Memory B cell (primary cell): ENCODE results near the gene ATN1.

Experiments
- ATAC-seq: fragments of 150-1000 bp; cut with Tn5 transposase; 2 replicates; pipeline ENCODE4 v1.10.0; 2021; ENCODE audit warnings: low read depth, mild to moderate bottlenecking, moderate library complexity
- DNase-seq, 2 donors: peaks; one replicate each; pipeline ENCODE4 v3.0.0; 2022; ENCODE audit warnings: low spot score in 2 of 2
- H3K27ac Mint-ChIP-seq: one replicate; pipeline ENCODE4 v1.8.0; 2022; ENCODE audit warnings: mild to moderate bottlenecking, moderate library complexity, mixed read lengths
- H3K27me3 Mint-ChIP-seq: one replicate; pipeline ENCODE4 v1.8.0; 2022; ENCODE audit warnings: mixed read lengths
- H3K36me3 Mint-ChIP-seq: one replicate; pipeline ENCODE4 v1.8.0; 2022; ENCODE audit warnings: mild to moderate bottlenecking, mixed read lengths
- H3K4me1 Mint-ChIP-seq: one replicate; pipeline ENCODE4 v1.8.0; 2022; ENCODE audit warnings: mixed read lengths
- H3K4me3 Mint-ChIP-seq: one replicate; pipeline ENCODE4 v1.8.0; 2022; ENCODE audit warnings: mild to moderate bottlenecking, moderate library complexity, mixed read lengths
- H3K9me3 Mint-ChIP-seq: one replicate; pipeline ENCODE4 v1.8.0; 2022; ENCODE audit warnings: mixed read lengths

Gene ATN1

GRCh38 chr12:6941782-6942181 lies 14.0 kb downstream of the ATN1 start:
- Mint-ChIP-seq H3K36me3 (peaks cover 4% of the 10 kb centered on the region), H3K27me3 (no peaks in the 10 kb centered on the region), H3K4me3 (no peak overlapping the region), H3K27ac (peak overlapping the region; percentile 100), H3K4me1 (peaks cover 31% of the 10 kb centered on the region), H3K9me3 (no peaks in the 10 kb centered on the region)
- ATAC-seq (no peak), DNase-seq (no peak)

GRCh38 chr12:6942331-6942665 lies 14.5 kb downstream of the ATN1 start:
- Mint-ChIP-seq H3K27ac (peak overlapping the region; percentile 100), H3K9me3 (no peaks in the 10 kb centered on the region), H3K4me3 (no peak overlapping the region), H3K27me3 (no peaks in the 10 kb centered on the region), H3K36me3 (peaks cover 4% of the 10 kb centered on the region), H3K4me1 (peaks cover 32% of the 10 kb centered on the region)
- DNase-seq (no peak), ATAC-seq (no peak)

GRCh38 chr12:6943389-6943721 lies 15.6 kb downstream of the ATN1 start:
- H3K9me3 Mint-ChIP-seq, result no peaks in the 10 kb centered on the region
- H3K27me3 Mint-ChIP-seq, result no peaks in the 10 kb centered on the region
- peak; percentile 59 for ATAC-seq

GRCh38 chr12:6943722-6944380 lies 16.1 kb downstream of the ATN1 start, which contains the start of the genes C12orf57 and RNU7-1:
Gene C12orf57 (plus strand): TSS chr12:6944022. CDS start chr12:6944122, 100 bp downstream.
Gene RNU7-1 (plus strand): TSS chr12:6943816.
- Mint-ChIP-seq H3K36me3 (peaks cover 4% of the 10 kb centered on the region), H3K27me3 (no peaks in the 10 kb centered on the region), H3K4me1 (peaks cover 39% of the 10 kb centered on the region), H3K9me3 (no peaks in the 10 kb centered on the region), H3K4me3 (peak within 1 kb of the TSS; percentile 95), H3K27ac (peak within 1 kb of the TSS; percentile 100)
- ATAC-seq, result peak; percentile 61
- peak; percentile 63 to 79 for DNase-seq

More at GRCh38 chr12:6943389-6943721, 15.6 kb downstream of the ATN1 start:
- H3K4me1 Mint-ChIP-seq, result peaks cover 36% of the 10 kb centered on the region
- peaks cover 4% of the 10 kb centered on the region for H3K36me3 Mint-ChIP-seq
- H3K27ac Mint-ChIP-seq, result peak overlapping the region; percentile 100
- H3K4me3 Mint-ChIP-seq, result peak overlapping the region; percentile 95
- peak in 1 of 2 donors; percentile 60 for DNase-seq

- peak overlapping the region; percentile 100 for H3K27ac Mint-ChIP-seq
- H3K4me3 Mint-ChIP-seq, result peak overlapping the region; percentile 95
- H3K9me3 Mint-ChIP-seq, result no peaks in the 10 kb centered on the region
- H3K27me3 Mint-ChIP-seq, result no peaks in the 10 kb centered on the region
- DNase-seq (peak; percentile 76 to 82), ATAC-seq (peak; percentile 40)
- peaks cover 43% of the 10 kb centered on the region for H3K4me1 Mint-ChIP-seq
- H3K36me3 Mint-ChIP-seq, result peaks cover 2% of the 10 kb centered on the region
These were observed 16.8 kb downstream of the ATN1 start for GRCh38 chr12:6944381-6945186.

GRCh38 chr12:6945613-6946012 lies 17.9 kb downstream of the ATN1 start:
- H3K9me3 Mint-ChIP-seq, result no peaks in the 10 kb centered on the region
- no peak for DNase-seq
- H3K36me3 Mint-ChIP-seq, result no peaks in the 10 kb centered on the region
- peak overlapping the region; percentile 78 for H3K4me3 Mint-ChIP-seq
- ATAC-seq, result no peak
- peak overlapping the region; percentile 94 for H3K27ac Mint-ChIP-seq
- H3K4me1 Mint-ChIP-seq, result peaks cover 52% of the 10 kb centered on the region
- no peaks in the 10 kb centered on the region for H3K27me3 Mint-ChIP-seq

GRCh38 chr12:6946033-6946919 lies 18.5 kb downstream of the ATN1 start:
- Mint-ChIP-seq H3K9me3 (no peaks in the 10 kb centered on the region), H3K27ac (peak overlapping the region; percentile 94), H3K4me1 (peaks cover 56% of the 10 kb centered on the region), H3K4me3 (peak overlapping the region; percentile 78), H3K36me3 (no peaks in the 10 kb centered on the region), H3K27me3 (no peaks in the 10 kb centered on the region)
- peak; percentile 62 to 66 for DNase-seq
- ATAC-seq, result peak; percentile 33

GRCh38 chr12:6946920-6947374 lies 19.2 kb downstream of the ATN1 start:
- Mint-ChIP-seq H3K4me3 (peak overlapping the region; percentile 78), H3K36me3 (peaks cover 4% of the 10 kb centered on the region), H3K4me1 (peaks cover 56% of the 10 kb centered on the region), H3K9me3 (no peaks in the 10 kb centered on the region), H3K27ac (peak overlapping the region; percentile 94), H3K27me3 (no peaks in the 10 kb centered on the region)
- DNase-seq (no peak), ATAC-seq (no peak)

GRCh38 chr12:6947615-6948014 lies 19.9 kb downstream of the ATN1 start:
- H3K36me3 Mint-ChIP-seq, result peaks cover 11% of the 10 kb centered on the region
- H3K4me3 Mint-ChIP-seq, result peak overlapping the region; percentile 54
- H3K27ac Mint-ChIP-seq, result peak overlapping the region; percentile 94
- H3K9me3 Mint-ChIP-seq, result no peaks in the 10 kb centered on the region
- ATAC-seq, result no peak
- no peak for DNase-seq
- H3K4me1 Mint-ChIP-seq, result peaks cover 56% of the 10 kb centered on the region
- no peaks in the 10 kb centered on the region for H3K27me3 Mint-ChIP-seq

GRCh38 chr12:6948873-6949594 lies 21.3 kb downstream of the ATN1 start:
- Mint-ChIP-seq H3K9me3 (no peaks in the 10 kb centered on the region), H3K4me3 (peak overlapping the region; percentile 73), H3K4me1 (peaks cover 55% of the 10 kb centered on the region), H3K27ac (peak overlapping the region; percentile 94), H3K27me3 (no peaks in the 10 kb centered on the region), H3K36me3 (peaks cover 21% of the 10 kb centered on the region)
- DNase-seq (peak in 1 of 2 donors; percentile 22), ATAC-seq (peak; percentile 3)

- peaks cover 62% of the 10 kb centered on the region for H3K4me1 Mint-ChIP-seq
- DNase-seq, result no peak
- peak overlapping the region; percentile 94 for H3K27ac Mint-ChIP-seq
- peak overlapping the region; percentile 99 for H3K4me3 Mint-ChIP-seq
- H3K36me3 Mint-ChIP-seq, result peaks cover 32% of the 10 kb centered on the region
- no peaks in the 10 kb centered on the region for H3K27me3 Mint-ChIP-seq
- no peaks in the 10 kb centered on the region for H3K9me3 Mint-ChIP-seq
- ATAC-seq, result no peak
These were observed 22.6 kb downstream of the ATN1 start for GRCh38 chr12:6950401-6950801.

- Mint-ChIP-seq H3K9me3 (no peaks in the 10 kb centered on the region), H3K27ac (peak within 1 kb of the TSS; percentile 94), H3K36me3 (peaks cover 38% of the 10 kb centered on the region), H3K4me1 (peaks cover 63% of the 10 kb centered on the region), H3K4me3 (peak within 1 kb of the TSS; percentile 99), H3K27me3 (no peaks in the 10 kb centered on the region)
- DNase-seq (peak; percentile 69 to 73), ATAC-seq (peak; percentile 65)
These were observed 23.2 kb downstream of the ATN1 start, which contains the start of gene PTPN6 for GRCh38 chr12:6950811-6951540. Gene PTPN6 (plus strand): TSS chr12:6951356. CDS start chr12:6951513, 157 bp downstream.
